ENCODE data around the gene POPDC2.

POPDC2 gene

GRCh38 chr3:119647171-119647570, 13.2 kb downstream of the POPDC2 start:
- H3K4me3 ChIP-seq (ENCODE audit: low read length), result no peak overlapping the region
- no peak for TF ChIP-seq CTCF (conservative IDR thresholded peaks at IDR 0.05; ENCODE audit: low read length)
- no peak for DNase-seq (ENCODE audit: low read depth)

- no peak for TF ChIP-seq CTCF (conservative IDR thresholded peaks at IDR 0.05; ENCODE audit: low read length)
- H3K4me3 ChIP-seq (ENCODE audit: low read length), result no peak overlapping the region
- DNase-seq (ENCODE audit: low read depth), result no peak
Measured at GRCh38 chr3:119645813-119646212, 14.6 kb downstream of the POPDC2 start.

- TF ChIP-seq CTCF (conservative IDR thresholded peaks at IDR 0.05; ENCODE audit: low read length), result no peak
- no peak for DNase-seq (ENCODE audit: low read depth)
- H3K4me3 ChIP-seq (ENCODE audit: low read length), result no peak overlapping the region
Measured at GRCh38 chr3:119644481-119644880, 15.9 kb downstream of the POPDC2 start.

- TF ChIP-seq CTCF (conservative IDR thresholded peaks at IDR 0.05; ENCODE audit: low read length), result no peak
- no peak overlapping the region for H3K4me3 ChIP-seq (ENCODE audit: low read length)
- peak; percentile 76 for DNase-seq (ENCODE audit: low read depth)
Measured at GRCh38 chr3:119643528-119643927, 16.9 kb downstream of the POPDC2 start.

GRCh38 chr3:119642746-119643473, 17.5 kb downstream of the POPDC2 start:
- peak; percentile 39 for DNase-seq (ENCODE audit: low read depth)
- H3K4me3 ChIP-seq (ENCODE audit: low read length), result no peak overlapping the region
- TF ChIP-seq CTCF (conservative IDR thresholded peaks at IDR 0.05; ENCODE audit: low read length), result no peak

- no peak for DNase-seq (ENCODE audit: low read depth)
- TF ChIP-seq CTCF (conservative IDR thresholded peaks at IDR 0.05; ENCODE audit: low read length), result no peak
- H3K4me3 ChIP-seq (ENCODE audit: low read length), result no peak overlapping the region
Measured at GRCh38 chr3:119641416-119641815, 19.0 kb downstream of the POPDC2 start.
